Activated CD8-positive, alpha-beta memory T cell treated with anti-CD3 and anti-CD28 coated beads, Interleukin-2, amount 50 U/mL, for 1 hour (primary cell): Measurements from ENCODE around the gene TDP1.
"Not testable (repeated sequence)": the region's sequence is repeated elsewhere in the genome, so short reads cannot be mapped to it uniquely, and the experiment has no call there.

Experiments
- DNase-seq: peaks from one replicate; pipeline ENCODE4 v3.0.0-alpha.2; 2020; ENCODE audit errors: extremely low read depth

Gene TDP1

DNA sequence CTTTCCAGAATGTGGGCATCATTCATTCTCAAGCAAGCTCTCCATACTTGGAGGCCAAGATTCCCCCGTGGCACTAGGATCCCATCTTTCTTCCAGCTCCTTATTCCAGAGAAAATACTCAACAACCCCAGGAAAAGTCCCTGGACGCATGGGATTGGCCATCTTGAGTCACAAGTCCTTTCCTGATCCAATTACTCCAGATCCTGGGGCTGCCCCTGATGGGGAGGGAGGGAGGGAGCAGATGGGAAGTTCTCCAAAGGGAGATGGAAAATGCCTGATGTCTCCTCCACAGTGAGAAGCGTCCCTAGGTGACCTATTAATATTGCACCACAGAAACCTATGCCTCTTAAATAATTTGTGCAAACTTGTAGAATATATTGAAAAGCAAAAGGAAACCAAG, 93.7 kb downstream of the TDP1 start:
- no peak for DNase-seq

DNA sequence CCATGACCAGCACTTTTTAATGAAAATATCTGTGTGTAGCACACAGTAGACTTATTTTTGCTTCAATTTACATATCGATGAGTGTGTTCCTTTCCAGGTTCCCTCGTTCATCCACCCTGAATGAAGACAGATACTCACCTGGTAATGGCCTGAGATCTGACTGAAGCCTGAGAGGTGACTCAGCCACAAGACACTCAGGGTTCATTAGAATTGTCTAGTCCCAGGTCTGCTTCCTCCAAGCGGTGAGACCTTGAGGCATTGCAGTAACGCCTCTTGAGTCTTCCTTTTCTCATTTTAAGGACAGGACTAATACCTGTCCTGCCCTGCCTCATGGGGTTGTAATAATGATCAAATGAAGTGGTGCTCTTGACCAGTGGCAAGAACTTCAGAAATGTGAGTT, 94.5 kb downstream of the TDP1 start:
- no peak for DNase-seq

DNA sequence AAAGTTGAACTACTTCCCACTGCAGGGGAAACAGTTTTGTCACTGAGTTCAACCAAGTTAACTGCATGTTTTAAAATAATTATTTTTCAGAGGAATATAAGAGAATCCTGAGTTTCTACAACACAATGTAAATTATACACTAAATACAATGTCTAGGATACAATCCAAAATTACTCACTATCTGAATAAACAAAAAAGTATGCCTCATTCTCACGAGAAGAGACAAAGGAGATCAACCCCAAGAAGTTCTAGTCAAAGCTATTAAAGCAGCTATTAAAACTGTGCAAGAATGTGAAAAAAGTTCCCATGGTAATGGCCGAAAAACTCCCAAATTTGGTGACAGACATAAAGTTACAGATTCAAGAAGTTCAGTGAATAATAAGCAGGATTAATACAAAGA, 97.3 kb downstream of the TDP1 start:
- no peak for DNase-seq

DNA sequence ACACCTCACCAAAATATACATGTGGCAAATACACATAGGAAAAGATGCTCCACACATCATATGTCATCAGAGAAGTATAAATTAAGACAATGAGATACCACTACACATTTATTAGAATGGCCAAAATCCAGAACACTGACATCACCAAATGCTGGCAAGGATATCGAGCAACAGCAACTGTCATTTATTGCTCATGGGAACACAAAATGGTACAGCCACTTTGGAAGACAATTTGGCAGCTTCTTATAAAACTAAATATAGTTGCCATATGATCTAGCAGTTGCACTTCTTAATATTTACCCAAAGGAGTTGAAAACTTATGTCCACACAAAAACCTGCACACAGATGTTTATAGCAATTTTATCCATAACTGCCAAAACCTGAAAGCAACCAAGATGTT, 99.1 kb downstream of the TDP1 start:
- DNase-seq: no peak

DNA sequence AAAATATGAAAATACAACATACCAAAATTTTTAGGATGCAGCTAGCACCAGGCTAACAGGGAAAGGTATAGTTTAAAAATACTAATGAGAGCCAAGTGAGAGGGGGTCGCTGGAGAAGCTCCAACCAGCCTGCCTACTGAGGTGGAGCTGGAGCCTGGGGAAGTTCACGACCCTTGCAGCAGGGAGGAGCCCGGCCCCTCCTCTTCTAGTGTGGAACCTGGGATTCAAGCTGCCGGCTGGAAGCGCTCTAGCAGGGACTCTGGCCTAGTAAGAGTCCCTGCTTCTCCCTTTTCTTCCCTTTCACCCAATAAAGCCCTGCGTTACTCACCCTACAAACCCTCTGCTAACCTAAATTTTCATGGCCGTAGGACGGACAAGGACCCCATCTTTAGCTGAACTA, 101.1 kb downstream of the TDP1 start:
- no peak for DNase-seq

DNA sequence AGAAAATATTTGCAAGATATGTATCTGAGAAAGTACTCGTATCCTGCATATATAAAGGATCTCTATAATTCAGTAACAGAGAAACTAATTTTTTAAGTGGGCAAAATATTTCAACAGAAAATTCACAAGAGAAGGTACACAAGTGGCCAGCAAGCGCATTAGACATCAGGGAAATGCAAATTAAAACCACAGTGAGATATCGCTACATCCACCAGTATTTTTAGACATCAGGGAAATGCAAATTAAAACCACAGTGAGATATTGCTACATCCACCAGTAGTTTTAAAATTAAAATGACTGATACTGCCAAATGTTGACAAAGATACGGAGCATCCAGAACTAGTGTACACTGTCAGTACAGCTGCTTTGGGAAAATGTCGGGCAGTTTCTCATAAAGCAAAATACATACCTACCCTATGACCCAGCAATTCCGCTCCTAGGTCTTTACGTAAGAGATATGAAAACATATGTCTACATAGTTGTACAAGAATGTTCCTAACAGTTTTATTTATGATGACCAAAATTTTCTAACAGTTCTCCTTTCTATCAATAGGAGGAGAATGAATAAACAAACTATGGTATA, 103.2 kb downstream of the TDP1 start:
- DNase-seq: no peak

DNA sequence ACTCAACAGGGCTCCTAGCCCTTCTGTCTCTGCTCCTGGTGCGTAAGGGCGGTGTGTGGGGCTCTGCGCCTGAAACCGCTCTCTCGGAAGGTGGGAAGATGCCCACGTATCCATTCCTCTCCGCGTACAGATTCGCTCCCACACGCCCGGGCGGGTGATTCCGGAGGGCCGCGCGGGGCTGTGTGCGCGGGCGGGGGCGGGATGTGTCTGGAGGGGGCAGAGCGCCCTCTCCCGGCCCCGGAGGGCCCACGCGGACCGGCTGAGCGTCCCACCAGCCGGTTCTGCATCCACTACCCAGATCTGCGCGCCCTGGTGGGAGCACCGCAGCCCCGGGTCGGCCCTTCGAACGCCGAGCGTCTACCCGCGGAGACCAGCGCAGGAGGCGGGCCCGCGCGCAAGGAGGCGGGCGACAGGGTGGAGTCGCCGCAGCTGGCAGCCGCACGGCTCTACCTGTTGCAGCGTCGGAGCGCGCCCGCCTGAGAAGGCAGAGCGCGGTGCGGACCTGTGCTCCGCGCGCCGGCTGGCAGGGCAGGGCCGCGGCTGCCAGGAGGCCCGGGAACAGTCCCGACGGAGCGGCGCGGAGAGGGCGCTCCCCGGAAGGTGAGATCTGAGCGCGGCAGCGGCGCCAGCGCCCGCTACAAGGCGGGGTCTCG, 104.7 kb downstream of the TDP1 start:
- no peak for DNase-seq

DNA sequence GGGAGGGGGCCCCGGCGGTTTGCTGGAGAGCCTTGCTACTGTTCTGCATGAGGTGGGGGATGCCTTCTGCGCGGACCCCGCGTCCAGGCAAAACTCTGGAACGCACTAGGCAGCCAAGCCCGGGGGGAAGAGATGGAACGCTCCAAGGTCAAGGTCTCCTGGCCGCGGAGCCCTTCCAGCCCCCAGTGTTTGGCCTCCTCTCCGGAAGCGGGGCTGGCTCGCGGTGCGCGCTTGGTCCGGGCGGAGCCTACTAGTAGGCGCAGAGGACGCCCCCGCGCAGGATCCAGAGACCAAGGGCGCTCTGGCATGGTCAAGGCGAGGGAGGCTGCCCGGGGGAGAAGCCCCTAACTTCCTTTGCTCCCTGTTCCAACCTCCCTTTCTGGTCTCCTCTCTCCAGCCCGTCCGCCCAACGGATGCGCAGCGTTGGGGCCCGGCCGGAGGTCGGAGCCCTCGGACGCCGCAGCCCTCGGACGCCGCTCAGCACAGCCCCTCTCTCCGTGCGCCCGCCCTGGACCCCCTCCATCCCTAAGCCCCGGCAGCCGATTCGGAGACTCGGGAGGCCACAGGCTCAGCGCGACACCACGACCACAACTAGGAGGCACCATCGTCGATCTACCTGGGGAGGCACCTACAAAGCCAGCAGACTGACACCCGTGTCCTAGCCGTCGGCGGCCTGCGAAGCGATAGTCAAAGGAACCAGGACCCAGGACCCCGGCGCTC, 105.4 kb downstream of the TDP1 start:
- DNase-seq: no peak

DNA sequence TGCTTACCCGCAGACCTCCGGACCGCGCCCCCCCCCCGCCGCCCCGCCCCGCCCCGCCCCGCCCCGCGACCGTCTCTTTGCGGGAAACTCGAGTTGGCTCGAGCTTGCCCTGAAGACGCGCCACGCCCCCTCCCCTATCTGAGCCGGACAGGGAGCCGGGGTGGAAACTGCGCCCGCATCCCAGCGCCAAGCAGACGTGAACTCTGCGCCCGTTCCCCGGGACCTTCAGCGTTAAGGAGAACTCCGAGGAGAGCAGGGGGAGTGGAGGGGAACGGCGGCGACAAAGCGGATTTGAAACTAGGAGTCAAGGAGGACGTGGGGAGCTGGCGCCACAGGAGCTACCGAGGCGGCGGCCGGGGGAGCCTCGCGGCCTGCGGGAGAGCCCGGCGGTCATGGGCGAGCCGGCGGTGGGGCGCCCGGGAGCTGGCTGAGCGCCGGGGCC, 106.0 kb downstream of the TDP1 start, which contains the start of gene KCNK13:
Gene KCNK13 (plus strand): TSS at position 310 of the 442 bp plus-strand sequence. CDS start 212 bp downstream, outside the sequence.
- no peak for DNase-seq

DNA sequence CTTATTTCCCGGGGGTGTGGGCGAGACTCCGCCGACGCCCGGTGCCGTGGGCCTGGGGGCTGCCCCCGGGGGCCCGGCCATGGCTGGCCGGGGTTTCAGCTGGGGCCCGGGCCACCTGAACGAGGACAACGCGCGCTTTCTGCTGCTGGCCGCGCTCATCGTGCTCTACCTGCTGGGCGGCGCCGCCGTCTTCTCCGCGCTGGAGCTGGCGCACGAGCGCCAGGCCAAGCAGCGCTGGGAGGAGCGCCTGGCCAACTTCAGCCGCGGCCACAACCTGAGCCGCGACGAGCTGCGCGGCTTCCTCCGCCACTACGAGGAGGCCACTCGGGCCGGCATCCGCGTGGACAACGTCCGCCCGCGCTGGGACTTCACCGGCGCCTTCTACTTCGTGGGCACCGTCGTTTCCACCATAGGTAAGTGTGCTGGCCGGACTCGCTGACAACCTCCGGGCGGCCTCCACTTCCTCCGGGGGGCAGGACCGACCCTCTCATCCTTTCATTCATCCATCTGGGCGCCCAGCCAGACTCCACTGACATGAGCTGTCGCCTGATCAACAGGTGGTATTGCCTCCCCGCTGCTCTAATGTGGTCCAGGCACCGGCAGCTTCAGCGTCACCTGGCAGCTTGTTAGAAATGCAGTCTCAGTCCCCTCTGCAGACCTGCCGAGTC, 106.5 kb downstream of the TDP1 start:
- DNase-seq: no peak

DNA sequence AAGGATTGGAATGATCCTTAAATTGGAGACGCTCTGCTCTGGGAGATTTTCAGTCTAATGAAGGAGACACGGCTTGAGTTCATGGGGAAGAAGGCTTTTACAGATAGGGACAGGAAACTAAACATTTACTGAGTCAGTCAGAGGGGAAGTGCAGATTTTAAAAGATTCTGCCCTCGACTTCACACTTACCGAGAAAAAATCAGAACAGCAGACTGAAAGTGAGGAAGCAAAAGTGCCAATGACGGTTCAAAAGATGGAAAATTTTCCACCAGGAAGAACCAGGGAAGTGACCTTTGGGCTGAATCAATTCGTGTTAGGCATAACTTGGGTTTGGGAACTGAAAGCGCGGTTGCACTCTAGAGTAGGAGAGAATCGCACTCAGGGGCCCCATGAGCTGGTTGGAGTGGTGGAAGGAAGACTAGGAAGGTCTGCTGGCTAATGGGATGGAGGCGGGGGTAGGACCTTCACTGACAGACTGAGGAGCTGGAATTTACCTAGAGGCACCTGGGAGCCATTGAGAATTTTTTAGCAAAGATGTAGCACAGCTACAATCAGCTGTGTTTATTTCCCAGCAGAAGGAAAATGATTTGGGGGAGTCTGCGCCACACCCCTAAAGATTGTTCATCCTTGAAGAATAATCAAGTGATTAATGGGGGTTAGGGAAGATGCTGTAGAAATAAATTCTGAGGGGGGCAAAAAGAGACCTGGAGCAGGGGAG, 107.3 kb downstream of the TDP1 start:
- no peak for DNase-seq

DNA sequence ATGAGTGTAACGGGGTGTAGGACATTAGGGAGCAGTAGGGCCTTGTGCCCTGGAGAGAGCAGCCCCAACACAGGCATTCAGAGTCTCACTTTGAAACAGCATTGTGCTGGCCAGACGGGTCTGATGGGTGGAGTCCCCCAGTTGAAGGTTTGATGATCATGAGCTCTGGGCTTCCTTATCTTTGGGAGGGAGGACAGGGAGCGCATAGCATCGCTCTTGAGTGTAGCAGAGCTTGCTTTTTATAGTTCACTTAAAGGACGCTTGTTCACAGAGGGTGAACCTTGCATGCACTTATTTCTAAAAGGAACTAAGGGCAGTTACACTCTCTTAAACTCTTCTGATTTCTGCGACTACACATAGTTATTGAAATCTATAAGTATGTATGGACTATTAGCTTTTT, 116.6 kb downstream of the TDP1 start:
- no peak for DNase-seq

DNA sequence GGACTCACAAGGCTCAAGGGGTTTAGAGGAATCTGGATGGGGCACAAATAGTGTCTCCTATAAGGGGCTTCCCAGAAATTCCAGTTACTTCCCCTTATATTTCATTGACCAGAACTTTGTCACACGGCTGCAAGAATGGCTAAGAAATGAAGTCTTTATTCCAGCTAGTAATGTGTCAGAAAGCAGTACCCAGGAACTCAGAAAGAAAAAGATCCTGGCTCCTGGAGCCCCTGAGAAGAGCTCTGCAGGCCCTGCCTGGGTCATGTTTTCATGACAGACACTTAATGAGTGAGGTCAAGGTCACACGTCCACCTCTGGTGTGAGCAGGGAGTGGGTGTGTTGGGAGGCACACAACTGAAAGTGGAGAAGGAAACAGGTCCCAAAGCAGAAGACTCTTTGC, 123.8 kb downstream of the TDP1 start:
- no peak for DNase-seq

DNA sequence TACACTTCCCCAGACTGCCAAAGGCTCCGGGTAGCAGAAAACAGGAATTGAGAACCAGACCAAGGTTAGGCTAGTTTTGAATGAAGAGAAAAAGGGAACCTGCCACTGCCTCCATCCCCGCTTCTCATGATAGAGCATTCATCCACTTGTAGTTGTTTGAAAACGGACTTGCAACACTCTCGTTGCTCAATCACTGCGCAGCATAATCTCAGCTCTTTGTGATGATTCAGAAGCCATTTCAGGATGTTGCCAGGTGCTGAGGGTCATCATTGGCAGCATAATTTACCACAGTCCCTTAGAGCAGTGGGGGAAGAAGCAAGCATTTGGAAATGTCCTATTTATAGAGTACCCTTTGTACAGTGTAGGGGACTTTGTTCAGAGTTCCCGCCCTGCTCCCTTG, 131.7 kb downstream of the TDP1 start:
- no peak for DNase-seq

DNA sequence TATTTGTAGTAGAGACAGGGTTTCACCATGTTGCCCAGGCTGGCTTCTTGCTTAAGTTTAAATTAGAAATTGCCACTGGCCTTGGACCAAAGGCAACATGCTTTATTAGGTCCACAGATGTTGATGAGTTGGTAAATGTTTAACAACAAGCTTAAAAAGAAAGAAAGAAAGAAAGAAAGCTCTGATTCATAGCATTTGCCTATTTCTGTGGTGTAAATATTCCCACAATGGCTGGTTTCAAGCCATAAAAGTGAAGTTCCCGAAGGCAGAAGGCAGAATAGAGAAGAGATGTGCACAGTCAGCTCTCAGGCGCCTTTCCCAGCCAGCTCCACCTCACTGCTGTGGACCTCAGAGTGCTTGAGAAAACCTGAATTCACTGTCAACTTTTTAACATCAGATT, 132.4 kb downstream of the TDP1 start:
- no peak for DNase-seq

DNA sequence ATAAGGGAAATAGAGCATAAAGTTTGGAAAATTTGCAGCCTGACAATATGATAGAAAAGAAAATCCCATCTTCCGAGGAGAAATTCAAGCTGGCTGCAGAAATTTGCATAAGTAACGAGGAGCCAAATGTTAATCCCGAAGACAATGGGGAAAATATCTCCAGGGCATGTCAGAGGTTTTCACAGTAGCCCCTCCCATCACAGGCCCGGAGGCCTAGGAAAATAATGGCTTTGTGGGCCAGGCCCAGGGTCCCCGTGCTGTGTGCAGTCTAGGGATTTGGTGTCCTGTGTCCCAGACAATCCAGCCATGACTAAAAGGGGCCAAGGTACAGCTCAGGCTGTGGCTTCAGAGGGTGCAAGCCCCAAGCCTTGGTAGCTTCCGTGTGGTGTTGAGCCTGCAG, 133.8 kb downstream of the TDP1 start:
- DNase-seq: not testable (repeated sequence)

DNA sequence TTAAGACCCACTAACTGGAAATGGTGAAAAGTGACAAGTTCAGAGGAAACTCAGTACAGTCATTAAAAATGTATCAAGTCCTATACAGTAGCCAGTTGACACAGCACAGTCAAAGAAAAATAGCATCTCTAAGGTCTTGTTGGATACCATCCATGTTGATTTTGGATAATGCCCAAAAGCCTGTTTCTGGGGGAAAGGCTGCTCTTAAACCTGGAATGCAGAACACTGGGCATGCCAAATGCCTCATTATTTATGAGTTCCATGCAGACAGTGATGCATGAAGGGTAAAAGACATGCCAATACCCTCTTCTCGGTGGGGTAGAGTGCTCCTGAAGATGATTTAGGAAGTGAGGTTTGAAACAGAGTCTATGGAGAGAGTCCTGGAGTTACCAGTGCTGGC, 135.7 kb downstream of the TDP1 start:
- no peak for DNase-seq

DNA sequence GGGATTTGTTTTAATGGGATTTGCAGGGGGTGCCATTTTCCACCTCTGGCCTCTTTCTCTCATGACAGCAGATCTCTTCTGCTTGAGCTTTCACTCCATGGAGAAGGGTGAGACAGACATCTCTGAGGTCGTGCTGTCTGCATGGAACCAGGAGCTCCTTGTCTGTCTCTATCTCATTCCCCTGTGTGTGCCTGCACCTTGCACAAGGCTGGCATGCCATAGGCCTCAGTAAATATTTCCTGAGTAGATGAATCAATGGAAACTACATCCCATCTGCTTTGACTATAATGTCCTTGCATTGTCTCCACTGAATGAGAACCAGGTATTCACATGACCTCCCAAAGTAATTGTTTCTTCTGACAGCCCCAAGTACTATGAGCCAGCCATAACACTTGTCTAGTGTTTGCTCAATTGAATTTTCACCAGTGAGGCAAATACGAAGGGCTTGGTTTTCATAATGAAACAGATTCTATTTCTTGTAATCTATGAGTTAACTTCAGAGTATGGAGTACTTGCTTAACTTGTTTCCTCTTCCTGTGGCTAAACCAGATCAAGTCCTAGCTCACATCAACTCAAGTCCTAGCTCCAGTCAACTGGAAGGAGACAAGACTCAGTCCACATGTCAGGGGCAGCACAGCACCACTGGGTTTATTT, 138.3 kb downstream of the TDP1 start:
- DNase-seq: no peak
